ENCODE measurements around the gene CHRNB1.

DNA sequence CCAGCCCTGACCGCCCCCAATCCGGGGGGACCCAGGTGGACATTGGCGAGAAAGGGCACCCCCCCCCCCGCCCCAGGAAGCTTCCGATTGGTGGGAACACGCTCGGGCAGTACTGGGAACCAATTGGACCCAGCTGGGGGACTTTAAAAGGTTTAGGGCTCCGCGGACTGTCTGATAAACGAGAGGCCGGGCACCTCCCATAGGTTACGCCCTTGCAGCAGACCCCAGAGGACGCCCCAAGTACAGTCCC lies 41.2 kb upstream of the CHRNB1 start:
- TF ChIP-seq POLR2A (IDR thresholded peaks at IDR 0.05; ENCODE audit: low read depth, low read length), result no peak
- TF ChIP-seq TAF1 (IDR thresholded peaks at IDR 0.05; ENCODE audit: borderline replicate concordance, low read depth, low read length), result no peak
- no peak for TF ChIP-seq POLR2AphosphoS5 (IDR thresholded peaks at IDR 0.05; ENCODE audit: low read depth, low read length)
